Neural cell (in vitro differentiated cells): Measurements from ENCODE around the gene OOSP2. TPM values are rescaled to one million over a fixed set of nuclear protein-coding genes. Genes with fewer than 3 reads are reported as not detected.
"Not testable (repeated sequence)": the region's sequence is repeated elsewhere in the genome, so short reads cannot be mapped to it uniquely, and the experiment has no call there.

Source experiments
- H2AFZ ChIP-seq: fragments of 200-600, 300-800 bp; sonication (generic), shearing (Covaris generic); 2 replicates; pipeline ENCODE4 v1.6.0; 2014; ENCODE audit warnings: low read depth, mild to moderate bottlenecking, antibody characterized with exemption, low read length, moderate library complexity
- H3F3A ChIP-seq: fragments of 200-600 bp; shearing (Covaris generic); 2 replicates; pipeline ENCODE4 v1.6.1; 2016; ENCODE audit warnings: mild to moderate bottlenecking, moderate library complexity, mixed read lengths, antibody characterized with exemption, low read length; ENCODE audit not compliant: insufficient read depth, poor library complexity, severe bottlenecking
- H3K27ac ChIP-seq: fragments of 200-600, 300-800 bp; sonication (generic), shearing (Covaris generic); 2 replicates; pipeline ENCODE4 v1.5.1; 2014; ENCODE audit warnings: mild to moderate bottlenecking, low read length, moderate library complexity
- H3K27me3 ChIP-seq: fragments of 300-800, 200-600 bp; sonication (generic), shearing (Covaris generic); 2 replicates; pipeline ENCODE4 v1.6.0; 2014; ENCODE audit warnings: mild to moderate bottlenecking, low read depth, low read length, moderate library complexity; ENCODE audit not compliant: insufficient read depth
- H3K36me3 ChIP-seq: fragments of 300-800, 200-600 bp; sonication (generic), shearing (Covaris generic); 2 replicates; pipeline ENCODE4 v1.5.1; 2014; ENCODE audit warnings: mild to moderate bottlenecking, antibody characterized with exemption, low read length, moderate library complexity; ENCODE audit not compliant: insufficient read depth
- H3K4me2 ChIP-seq: fragments of 300-800, 200-600 bp; sonication (generic), shearing (Covaris generic); 2 replicates; pipeline ENCODE4 v1.6.0; 2014; ENCODE audit warnings: mild to moderate bottlenecking, low read length
- H3K4me3 ChIP-seq: fragments of 300-800, 200-600 bp; sonication (generic), shearing (Covaris generic); 2 replicates; pipeline ENCODE4 v1.5.1; 2014; ENCODE audit warnings: mild to moderate bottlenecking, low read length, moderate library complexity
- H3K79me2 ChIP-seq: fragments of 200-600 bp; shearing (Covaris generic); replicated peaks from 2 replicates; pipeline ENCODE4 v1.6.0; 2014; ENCODE audit warnings: mild to moderate bottlenecking, low read length, moderate library complexity; ENCODE audit not compliant: insufficient read depth
- H3K9ac ChIP-seq: fragments of 300-800, 200-600 bp; sonication (generic), shearing (Covaris generic); 2 replicates; pipeline ENCODE4 v1.6.1; 2016; ENCODE audit warnings: mild to moderate bottlenecking, low read length, mixed read lengths
- H3K9me2 ChIP-seq: fragments of 200-600 bp; shearing (Covaris generic); 2 replicates; pipeline ENCODE4 v1.6.1; 2016; ENCODE audit warnings: mild to moderate bottlenecking, low read length, mixed read lengths; ENCODE audit not compliant: insufficient read depth
- H3K9me3 ChIP-seq: fragments of 200-600, 300-800 bp; sonication (generic), shearing (Covaris generic); 2 replicates; pipeline ENCODE4 v1.6.1; 2016; ENCODE audit warnings: mild to moderate bottlenecking, mixed run types, low read length, moderate library complexity, mixed read lengths
- H4K20me1 ChIP-seq: fragments of 200-600 bp; shearing (Covaris generic); 2 replicates; pipeline ENCODE4 v1.6.1; 2016; ENCODE audit warnings: mild to moderate bottlenecking, mixed run types; ENCODE audit not compliant: insufficient read depth
- EP300 ChIP-seq: fragments of 450-650 bp; conservative IDR thresholded peaks from 2 replicates; pipeline ENCODE4 v1.6.1; 2014; ENCODE audit warnings: antibody characterized with exemption, mild to moderate bottlenecking, moderate library complexity; ENCODE audit not compliant: poor library complexity, severe bottlenecking
- EZH2 ChIP-seq: fragments of 200-600, 300-800 bp; shearing (Covaris generic), sonication (generic); IDR thresholded peaks from 2 replicates; pipeline ENCODE4 v1.6.1; 2014; ENCODE audit warnings: antibody characterized with exemption, low read length, borderline replicate concordance, mild to moderate bottlenecking; ENCODE audit not compliant: insufficient read depth, poor library complexity, severe bottlenecking
- MXI1 ChIP-seq: fragments of 450-650 bp; conservative IDR thresholded peaks from 2 replicates; pipeline ENCODE4 v1.6.1; 2014; ENCODE audit warnings: antibody characterized with exemption, mild to moderate bottlenecking; ENCODE audit not compliant: poor library complexity, severe bottlenecking
- POLR2AphosphoS5 ChIP-seq: IDR thresholded peaks from 2 replicates; pipeline ENCODE4 v1.6.1; 2012
- RAD21 ChIP-seq: fragments of 450-650 bp; conservative IDR thresholded peaks from 2 replicates; pipeline ENCODE4 v1.6.1; 2014; ENCODE audit warnings: antibody characterized with exemption, mild to moderate bottlenecking, moderate library complexity
- SMC3 ChIP-seq: fragments of 450-650 bp; conservative IDR thresholded peaks from 2 replicates; pipeline ENCODE4 v1.6.1; 2014; ENCODE audit warnings: antibody characterized with exemption, mild to moderate bottlenecking, moderate library complexity; ENCODE audit not compliant: poor library complexity
- TAF1 ChIP-seq: IDR thresholded peaks from 2 replicates; pipeline ENCODE4 v1.6.1; 2012; ENCODE audit warnings: low read depth
- polyA plus RNA-seq: library from polyadenylated mRNA; depleted of rRNA; stranded (reverse); fragments of >200 nt; gene quantifications from 2 replicates; pipeline ENCODE4 v1.2.3, GENCODE V29; 2014
- TF ChIP-seq, protein P1 (sequence below): fragments of 450-650 bp; IDR thresholded peaks from 2 replicates; pipeline ENCODE4 v1.5.1; 2014; ENCODE audit warnings: antibody characterized with exemption, mild to moderate bottlenecking, moderate library complexity; ENCODE audit not compliant: poor library complexity, severe bottlenecking
- TF ChIP-seq, protein P2 (sequence below): IDR thresholded peaks from 2 replicates; pipeline ENCODE4 v1.6.1; 2012; ENCODE audit warnings: borderline replicate concordance

OOSP2 gene
- polyA plus RNA-seq, 1 donor from 2014 or later, result not detected

DNA sequence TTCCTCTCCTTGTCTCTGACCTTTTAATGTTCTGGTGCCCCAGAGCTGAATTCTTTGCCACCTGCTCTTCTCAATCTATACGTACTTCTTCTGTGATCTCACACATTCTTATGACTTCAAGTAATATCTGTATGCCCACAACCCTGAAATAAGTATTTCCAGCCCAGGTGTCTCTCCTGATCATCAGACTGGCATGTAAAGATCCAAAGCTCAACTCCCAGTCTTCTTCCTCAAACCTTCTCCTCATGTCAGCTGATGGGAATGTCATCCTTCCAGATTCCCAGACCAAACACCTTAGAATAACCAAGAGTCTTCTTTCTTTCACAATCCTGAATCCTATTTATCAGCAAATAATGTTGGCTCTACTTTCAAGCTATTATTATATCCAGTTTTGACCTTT is 25.6 kb downstream of the OOSP2 start:
- no peaks in the 10 kb centered on the region for H3K79me2 ChIP-seq
- H3K27ac ChIP-seq, result no peak overlapping the region
- H3K9me3 ChIP-seq, result no peaks in the 10 kb centered on the region
- H3F3A ChIP-seq, result no peaks in the 10 kb centered on the region
- H3K9me2 ChIP-seq, result no peaks in the 10 kb centered on the region
- no peak for TF ChIP-seq SMC3
- TF ChIP-seq, protein P1, sequence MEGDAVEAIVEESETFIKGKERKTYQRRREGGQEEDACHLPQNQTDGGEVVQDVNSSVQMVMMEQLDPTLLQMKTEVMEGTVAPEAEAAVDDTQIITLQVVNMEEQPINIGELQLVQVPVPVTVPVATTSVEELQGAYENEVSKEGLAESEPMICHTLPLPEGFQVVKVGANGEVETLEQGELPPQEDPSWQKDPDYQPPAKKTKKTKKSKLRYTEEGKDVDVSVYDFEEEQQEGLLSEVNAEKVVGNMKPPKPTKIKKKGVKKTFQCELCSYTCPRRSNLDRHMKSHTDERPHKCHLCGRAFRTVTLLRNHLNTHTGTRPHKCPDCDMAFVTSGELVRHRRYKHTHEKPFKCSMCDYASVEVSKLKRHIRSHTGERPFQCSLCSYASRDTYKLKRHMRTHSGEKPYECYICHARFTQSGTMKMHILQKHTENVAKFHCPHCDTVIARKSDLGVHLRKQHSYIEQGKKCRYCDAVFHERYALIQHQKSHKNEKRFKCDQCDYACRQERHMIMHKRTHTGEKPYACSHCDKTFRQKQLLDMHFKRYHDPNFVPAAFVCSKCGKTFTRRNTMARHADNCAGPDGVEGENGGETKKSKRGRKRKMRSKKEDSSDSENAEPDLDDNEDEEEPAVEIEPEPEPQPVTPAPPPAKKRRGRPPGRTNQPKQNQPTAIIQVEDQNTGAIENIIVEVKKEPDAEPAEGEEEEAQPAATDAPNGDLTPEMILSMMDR, result no peak
- TF ChIP-seq MXI1, result no peak
- TF ChIP-seq TAF1, result no peak
- no peak for TF ChIP-seq EP300
- TF ChIP-seq RAD21, result no peak
- TF ChIP-seq, protein P2, sequence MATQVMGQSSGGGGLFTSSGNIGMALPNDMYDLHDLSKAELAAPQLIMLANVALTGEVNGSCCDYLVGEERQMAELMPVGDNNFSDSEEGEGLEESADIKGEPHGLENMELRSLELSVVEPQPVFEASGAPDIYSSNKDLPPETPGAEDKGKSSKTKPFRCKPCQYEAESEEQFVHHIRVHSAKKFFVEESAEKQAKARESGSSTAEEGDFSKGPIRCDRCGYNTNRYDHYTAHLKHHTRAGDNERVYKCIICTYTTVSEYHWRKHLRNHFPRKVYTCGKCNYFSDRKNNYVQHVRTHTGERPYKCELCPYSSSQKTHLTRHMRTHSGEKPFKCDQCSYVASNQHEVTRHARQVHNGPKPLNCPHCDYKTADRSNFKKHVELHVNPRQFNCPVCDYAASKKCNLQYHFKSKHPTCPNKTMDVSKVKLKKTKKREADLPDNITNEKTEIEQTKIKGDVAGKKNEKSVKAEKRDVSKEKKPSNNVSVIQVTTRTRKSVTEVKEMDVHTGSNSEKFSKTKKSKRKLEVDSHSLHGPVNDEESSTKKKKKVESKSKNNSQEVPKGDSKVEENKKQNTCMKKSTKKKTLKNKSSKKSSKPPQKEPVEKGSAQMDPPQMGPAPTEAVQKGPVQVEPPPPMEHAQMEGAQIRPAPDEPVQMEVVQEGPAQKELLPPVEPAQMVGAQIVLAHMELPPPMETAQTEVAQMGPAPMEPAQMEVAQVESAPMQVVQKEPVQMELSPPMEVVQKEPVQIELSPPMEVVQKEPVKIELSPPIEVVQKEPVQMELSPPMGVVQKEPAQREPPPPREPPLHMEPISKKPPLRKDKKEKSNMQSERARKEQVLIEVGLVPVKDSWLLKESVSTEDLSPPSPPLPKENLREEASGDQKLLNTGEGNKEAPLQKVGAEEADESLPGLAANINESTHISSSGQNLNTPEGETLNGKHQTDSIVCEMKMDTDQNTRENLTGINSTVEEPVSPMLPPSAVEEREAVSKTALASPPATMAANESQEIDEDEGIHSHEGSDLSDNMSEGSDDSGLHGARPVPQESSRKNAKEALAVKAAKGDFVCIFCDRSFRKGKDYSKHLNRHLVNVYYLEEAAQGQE, result no peak
- TF ChIP-seq EZH2, result no peak
- TF ChIP-seq POLR2AphosphoS5, result no peak
- no peak overlapping the region for H3K9ac ChIP-seq
- H3K4me2 ChIP-seq, result no peak overlapping the region
- H3K36me3 ChIP-seq, result no peaks in the 10 kb centered on the region
- no peaks in the 10 kb centered on the region for H4K20me1 ChIP-seq
- H2AFZ ChIP-seq, result no peak overlapping the region
- H3K4me3 ChIP-seq, result no peak overlapping the region
- H3K27me3 ChIP-seq, result no peaks in the 10 kb centered on the region

DNA sequence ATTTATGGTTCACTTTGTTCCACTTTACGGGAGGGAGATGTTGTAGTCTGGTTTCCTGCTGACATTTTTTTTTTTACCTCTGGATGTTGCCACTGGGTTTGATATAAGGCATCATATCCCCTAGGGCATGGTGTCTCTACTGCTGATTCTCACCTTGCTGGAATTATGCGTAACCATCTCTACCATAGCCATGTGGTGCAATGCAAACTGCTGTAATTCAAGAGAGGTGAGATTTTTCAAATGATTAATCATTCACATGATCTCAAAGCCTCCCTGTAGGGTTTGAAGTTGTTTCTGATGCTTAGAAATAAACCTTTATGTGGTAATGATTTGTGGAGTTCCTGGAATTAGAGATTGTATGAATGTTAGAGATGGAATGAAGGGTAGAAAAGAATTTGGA is 29.2 kb downstream of the OOSP2 start:
- no peaks in the 10 kb centered on the region for H3K9me3 ChIP-seq
- no peak overlapping the region for H3K4me3 ChIP-seq
- no peaks in the 10 kb centered on the region for H4K20me1 ChIP-seq
- no peaks in the 10 kb centered on the region for H3K79me2 ChIP-seq
- H3K27me3 ChIP-seq, result no peaks in the 10 kb centered on the region
- no peak overlapping the region for H3K27ac ChIP-seq
- H3K4me2 ChIP-seq, result no peak overlapping the region
- no peaks in the 10 kb centered on the region for H3K9me2 ChIP-seq
- H3K36me3 ChIP-seq, result no peaks in the 10 kb centered on the region
- no peak overlapping the region for H2AFZ ChIP-seq
- no peak overlapping the region for H3K9ac ChIP-seq
- TF ChIP-seq, protein P2, result no peak
- TF ChIP-seq TAF1 (no peak), POLR2AphosphoS5 (no peak)
- no peaks in the 10 kb centered on the region for H3F3A ChIP-seq

DNA sequence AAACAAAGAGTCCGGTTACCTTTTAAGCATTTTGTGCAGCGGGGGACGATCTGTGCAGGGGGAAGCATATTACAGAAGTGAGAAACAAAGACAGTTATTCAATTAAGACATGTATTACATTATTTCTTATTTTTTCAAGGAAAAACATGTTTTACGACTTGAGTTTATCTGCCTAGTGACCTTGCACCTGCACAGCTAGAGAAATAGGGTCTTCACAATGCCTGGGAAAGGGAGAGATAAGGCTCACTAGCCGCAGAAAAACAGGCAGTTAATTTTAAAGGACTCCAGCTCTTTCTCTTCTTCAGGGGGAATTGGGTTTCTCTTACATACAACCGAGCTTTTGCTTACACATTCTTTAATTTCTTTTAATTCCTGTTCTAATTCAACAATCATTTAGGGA is 31.4 kb downstream of the OOSP2 start:
- H3K27ac ChIP-seq, H3K4me3 ChIP-seq, H3K9me2 ChIP-seq, H3F3A ChIP-seq, H3K79me2 ChIP-seq, H2AFZ ChIP-seq, H3K27me3 ChIP-seq, H3K9ac ChIP-seq, H3K4me2 ChIP-seq, H3K36me3 ChIP-seq, H3K9me3 ChIP-seq, H4K20me1 ChIP-seq: not testable (repeated sequence)
